HG03280 (cell line): ENCODE data around the gene PRC1.

ENCODE experiments used
- ATAC-seq: cut with Tn5 transposase; IDR thresholded peaks from one replicate; pipeline ENCODE4 v1.9.1; 2021; ENCODE audit warnings: mild to moderate bottlenecking, moderate library complexity; ENCODE audit not compliant: unreplicated experiment

Gene PRC1

GRCh38 chr15:90956274-90957030 lies 37.9 kb downstream of the PRC1 start:
- no peak for ATAC-seq

- no peak for ATAC-seq
Measured at GRCh38 chr15:90955624-90956273, 38.6 kb downstream of the PRC1 start.

- ATAC-seq, result peak; percentile 89
Measured at GRCh38 chr15:90954712-90955623, 39.4 kb downstream of the PRC1 start, which contains the start of gene RCCD1. Gene RCCD1, plus strand, starts transcription at chr15:90954884. Its CDS starts 1,851 bp downstream, at chr15:90956735.

GRCh38 chr15:90953947-90954711 lies 40.2 kb downstream of the PRC1 start:
- no peak for ATAC-seq

GRCh38 chr15:90952901-90953677 lies 41.2 kb downstream of the PRC1 start:
- no peak for ATAC-seq

GRCh38 chr15:90950676-90951075 lies 43.7 kb downstream of the PRC1 start:
- ATAC-seq, result no peak

GRCh38 chr15:90949979-90950675 lies 44.2 kb downstream of the PRC1 start:
- no peak for ATAC-seq

- ATAC-seq, result no peak
Measured at GRCh38 chr15:90948506-90948905, 45.8 kb downstream of the PRC1 start.

GRCh38 chr15:90947577-90948357 lies 46.6 kb downstream of the PRC1 start:
- no peak for ATAC-seq

- ATAC-seq, result no peak
Measured at GRCh38 chr15:90946941-90947576, 47.3 kb downstream of the PRC1 start.

- no peak for ATAC-seq
Measured at GRCh38 chr15:90946538-90946937, 47.8 kb downstream of the PRC1 start.

- ATAC-seq, result no peak
Measured at GRCh38 chr15:90945091-90945490, 49.2 kb downstream of the PRC1 start.

GRCh38 chr15:90942354-90943120 lies 51.8 kb downstream of the PRC1 start:
- ATAC-seq, result no peak

GRCh38 chr15:90941038-90941437 lies 53.3 kb downstream of the PRC1 start:
- ATAC-seq, result no peak

GRCh38 chr15:90939756-90940155 lies 54.6 kb downstream of the PRC1 start:
- no peak for ATAC-seq

GRCh38 chr15:90938261-90938660 lies 56.1 kb downstream of the PRC1 start:
- no peak for ATAC-seq

- no peak for ATAC-seq
Measured at GRCh38 chr15:90936823-90937222, 57.5 kb downstream of the PRC1 start.
